ENCODE results near the gene ARHGEF6.

- TF ChIP-seq, protein P1, sequence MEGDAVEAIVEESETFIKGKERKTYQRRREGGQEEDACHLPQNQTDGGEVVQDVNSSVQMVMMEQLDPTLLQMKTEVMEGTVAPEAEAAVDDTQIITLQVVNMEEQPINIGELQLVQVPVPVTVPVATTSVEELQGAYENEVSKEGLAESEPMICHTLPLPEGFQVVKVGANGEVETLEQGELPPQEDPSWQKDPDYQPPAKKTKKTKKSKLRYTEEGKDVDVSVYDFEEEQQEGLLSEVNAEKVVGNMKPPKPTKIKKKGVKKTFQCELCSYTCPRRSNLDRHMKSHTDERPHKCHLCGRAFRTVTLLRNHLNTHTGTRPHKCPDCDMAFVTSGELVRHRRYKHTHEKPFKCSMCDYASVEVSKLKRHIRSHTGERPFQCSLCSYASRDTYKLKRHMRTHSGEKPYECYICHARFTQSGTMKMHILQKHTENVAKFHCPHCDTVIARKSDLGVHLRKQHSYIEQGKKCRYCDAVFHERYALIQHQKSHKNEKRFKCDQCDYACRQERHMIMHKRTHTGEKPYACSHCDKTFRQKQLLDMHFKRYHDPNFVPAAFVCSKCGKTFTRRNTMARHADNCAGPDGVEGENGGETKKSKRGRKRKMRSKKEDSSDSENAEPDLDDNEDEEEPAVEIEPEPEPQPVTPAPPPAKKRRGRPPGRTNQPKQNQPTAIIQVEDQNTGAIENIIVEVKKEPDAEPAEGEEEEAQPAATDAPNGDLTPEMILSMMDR (IDR thresholded peaks at IDR 0.05), result no peak
- TF ChIP-seq EP300 (IDR thresholded peaks at IDR 0.05; ENCODE audit: low read depth) (no peak), POLR2AphosphoS5 (IDR thresholded peaks at IDR 0.05) (no peak), POLR2A (IDR thresholded peaks at IDR 0.05) (no peak)
These were observed 13.3 kb upstream of the ARHGEF6 start for GRCh38 chrX:136794080-136794479.
